Cerebellar cortex (tissue), 1 donor: ENCODE data around the gene TMEM167A.

Experiments
- DNase-seq: peaks from one replicate; pipeline ENCODE4 v3.0.0-alpha.2; 2015; ENCODE audit warnings: low spot score

Gene TMEM167A

GRCh38 chr5:83076742-83077661 lies at the start of gene TMEM167A, which contains the start of gene XRCC4:
Gene TMEM167A (minus strand): TSS chr5:83077394. CDS start chr5:83077323, 71 bp downstream.
Gene XRCC4 (plus strand): TSS chr5:83077547. CDS start chr5:83104920, 27,373 bp downstream.
- DNase-seq: peak; percentile 100

- DNase-seq: no peak
These were observed 49.3 kb upstream of the TMEM167A start for GRCh38 chr5:83126501-83126900.

- no peak for DNase-seq
These were observed 48.4 kb upstream of the TMEM167A start for GRCh38 chr5:83125560-83125959.

GRCh38 chr5:83124593-83124992 lies 47.4 kb upstream of the TMEM167A start:
- no peak for DNase-seq

GRCh38 chr5:83118976-83119375 lies 41.8 kb upstream of the TMEM167A start:
- no peak for DNase-seq

GRCh38 chr5:83118471-83118870 lies 41.3 kb upstream of the TMEM167A start:
- DNase-seq: no peak

GRCh38 chr5:83115816-83116215 lies 38.6 kb upstream of the TMEM167A start:
- DNase-seq: no peak

- DNase-seq: no peak
These were observed 32.2 kb upstream of the TMEM167A start for GRCh38 chr5:83109380-83109779.

GRCh38 chr5:83107692-83108420 lies 30.7 kb upstream of the TMEM167A start:
- DNase-seq: no peak

GRCh38 chr5:83104021-83104420 lies 26.8 kb upstream of the TMEM167A start:
- DNase-seq: no peak

- DNase-seq: no peak
These were observed 25.3 kb upstream of the TMEM167A start for GRCh38 chr5:83102364-83102980.

GRCh38 chr5:83101514-83101913 lies 24.3 kb upstream of the TMEM167A start:
- no peak for DNase-seq

GRCh38 chr5:83099445-83099844 lies 22.3 kb upstream of the TMEM167A start:
- DNase-seq: no peak

- no peak for DNase-seq
These were observed 21.8 kb upstream of the TMEM167A start for GRCh38 chr5:83099001-83099400.

- no peak for DNase-seq
These were observed 20.6 kb upstream of the TMEM167A start for GRCh38 chr5:83097689-83098231.

- DNase-seq: no peak
These were observed 19.6 kb upstream of the TMEM167A start for GRCh38 chr5:83096660-83097339.

GRCh38 chr5:83095957-83096539 lies 18.9 kb upstream of the TMEM167A start:
- DNase-seq: no peak

- DNase-seq: no peak
These were observed 18.2 kb upstream of the TMEM167A start for GRCh38 chr5:83095163-83095956.

GRCh38 chr5:83093692-83094091 lies 16.5 kb upstream of the TMEM167A start:
- DNase-seq: no peak

- DNase-seq: no peak
These were observed 15.4 kb upstream of the TMEM167A start for GRCh38 chr5:83092619-83093018.
